Ishikawa (cell line): Measurements from ENCODE around the gene ST3GAL5.

Experiments used
- CEBPB ChIP-seq: IDR thresholded peaks from 2 replicates; pipeline ENCODE4 v1.6.1; 2012
- MAX ChIP-seq: IDR thresholded peaks from 2 replicates; pipeline ENCODE4 v1.6.1; 2012
- NFIC ChIP-seq: IDR thresholded peaks from 2 replicates; pipeline ENCODE4 v1.6.1; 2012
- TAF1 ChIP-seq: IDR thresholded peaks from 2 replicates; pipeline ENCODE4 v1.6.1; 2012; ENCODE audit warnings: low read depth, mild to moderate bottlenecking
- TCF12 ChIP-seq: IDR thresholded peaks from 2 replicates; pipeline ENCODE4 v1.6.1; 2012; ENCODE audit warnings: low read depth
- YY1 ChIP-seq: IDR thresholded peaks from 2 replicates; pipeline ENCODE4 v1.6.1; 2012; ENCODE audit warnings: low read depth

- TF ChIP-seq CEBPB (peak; percentile 99), MAX (no peak), NFIC (peak; percentile 88), TAF1 (no peak), TCF12 (peak; percentile 65), YY1 (no peak)
These were observed 16.4 kb upstream of the ST3GAL5 start for GRCh38 chr2:85905187-85905666.
